GM20000 (cell line): ENCODE measurements around the gene MBOAT2.

Experiments used
- DNase-seq: peaks from one replicate; pipeline ENCODE4 v3.0.0; 2012; ENCODE audit warnings: low spot score
- TF ChIP-seq, protein P1 (sequence below): IDR thresholded peaks from 2 replicates; pipeline ENCODE4 v1.5.1; 2012; ENCODE audit warnings: mild to moderate bottlenecking, control low read depth; ENCODE audit errors: extremely low read depth, missing control alignments

MBOAT2 gene

DNA sequence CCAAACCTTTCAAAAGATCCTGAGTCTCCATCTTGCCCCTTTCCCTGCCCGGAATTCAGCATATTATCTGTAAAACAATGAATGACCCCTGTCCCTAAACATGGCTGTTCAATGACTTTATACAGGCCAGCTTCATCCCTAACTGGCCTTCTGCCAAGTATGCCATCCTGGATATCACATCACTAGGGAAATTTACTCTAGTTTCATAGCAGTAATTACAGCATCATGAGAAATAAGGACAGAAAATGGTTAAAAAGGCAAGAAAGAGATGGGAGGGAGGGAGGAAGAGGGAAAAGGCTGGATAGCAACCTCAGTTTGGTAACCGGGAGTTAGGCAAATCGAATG, 4.4 kb downstream of the MBOAT2 start:
- no peak for DNase-seq
- TF ChIP-seq, protein P1, sequence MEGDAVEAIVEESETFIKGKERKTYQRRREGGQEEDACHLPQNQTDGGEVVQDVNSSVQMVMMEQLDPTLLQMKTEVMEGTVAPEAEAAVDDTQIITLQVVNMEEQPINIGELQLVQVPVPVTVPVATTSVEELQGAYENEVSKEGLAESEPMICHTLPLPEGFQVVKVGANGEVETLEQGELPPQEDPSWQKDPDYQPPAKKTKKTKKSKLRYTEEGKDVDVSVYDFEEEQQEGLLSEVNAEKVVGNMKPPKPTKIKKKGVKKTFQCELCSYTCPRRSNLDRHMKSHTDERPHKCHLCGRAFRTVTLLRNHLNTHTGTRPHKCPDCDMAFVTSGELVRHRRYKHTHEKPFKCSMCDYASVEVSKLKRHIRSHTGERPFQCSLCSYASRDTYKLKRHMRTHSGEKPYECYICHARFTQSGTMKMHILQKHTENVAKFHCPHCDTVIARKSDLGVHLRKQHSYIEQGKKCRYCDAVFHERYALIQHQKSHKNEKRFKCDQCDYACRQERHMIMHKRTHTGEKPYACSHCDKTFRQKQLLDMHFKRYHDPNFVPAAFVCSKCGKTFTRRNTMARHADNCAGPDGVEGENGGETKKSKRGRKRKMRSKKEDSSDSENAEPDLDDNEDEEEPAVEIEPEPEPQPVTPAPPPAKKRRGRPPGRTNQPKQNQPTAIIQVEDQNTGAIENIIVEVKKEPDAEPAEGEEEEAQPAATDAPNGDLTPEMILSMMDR: no peak

DNA sequence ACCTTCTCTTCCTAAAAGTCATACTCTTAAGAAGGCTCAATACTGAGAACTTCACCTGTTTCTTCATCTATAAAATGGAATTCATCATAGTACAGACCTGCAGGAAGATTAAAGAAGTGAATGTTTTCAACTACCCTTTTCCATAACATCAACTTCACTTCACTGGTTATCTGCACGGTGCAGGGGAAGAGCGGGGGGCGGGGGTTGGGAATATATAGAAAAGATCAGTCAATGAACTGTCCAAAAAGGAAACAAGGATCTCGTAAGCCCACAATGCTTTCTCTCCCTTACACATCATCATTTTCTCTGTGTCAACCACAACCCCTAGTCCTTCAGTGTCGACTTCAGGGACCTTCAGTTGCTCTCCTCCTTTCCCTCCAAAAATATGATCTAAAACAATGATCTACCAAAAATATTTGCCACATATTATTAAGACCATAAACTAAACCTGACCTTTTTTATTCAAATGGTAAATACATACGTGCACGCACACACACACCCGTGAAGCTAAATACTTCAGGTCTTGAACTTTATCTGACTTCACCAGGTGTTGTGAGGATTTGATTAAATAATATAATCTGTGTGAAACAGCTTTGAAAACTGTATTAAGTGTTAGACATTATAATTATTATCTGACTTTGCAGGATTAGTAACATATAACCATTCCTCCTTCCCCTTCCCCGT, 4.9 kb downstream of the MBOAT2 start:
- DNase-seq: no peak
- TF ChIP-seq, protein P1: no peak

DNA sequence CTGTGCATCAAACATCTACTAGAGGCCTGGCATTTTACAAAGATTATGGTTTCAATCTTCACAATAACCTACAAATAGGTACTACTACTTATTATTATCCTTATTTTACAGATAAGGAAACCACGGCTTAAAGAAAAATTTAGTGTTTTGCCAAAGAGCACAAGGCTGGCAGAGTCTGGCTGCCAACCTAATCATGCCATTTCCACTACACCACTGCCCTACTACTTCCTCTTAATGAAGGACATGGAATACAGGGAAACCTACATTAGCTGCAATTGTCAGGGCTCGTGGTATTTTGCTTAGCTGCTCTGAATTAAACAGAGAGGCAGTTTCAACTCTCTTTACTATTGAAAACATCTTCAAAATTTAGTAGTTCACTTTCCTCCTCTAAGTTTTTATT, 5.9 kb downstream of the MBOAT2 start:
- DNase-seq: no peak
- TF ChIP-seq, protein P1: no peak

DNA sequence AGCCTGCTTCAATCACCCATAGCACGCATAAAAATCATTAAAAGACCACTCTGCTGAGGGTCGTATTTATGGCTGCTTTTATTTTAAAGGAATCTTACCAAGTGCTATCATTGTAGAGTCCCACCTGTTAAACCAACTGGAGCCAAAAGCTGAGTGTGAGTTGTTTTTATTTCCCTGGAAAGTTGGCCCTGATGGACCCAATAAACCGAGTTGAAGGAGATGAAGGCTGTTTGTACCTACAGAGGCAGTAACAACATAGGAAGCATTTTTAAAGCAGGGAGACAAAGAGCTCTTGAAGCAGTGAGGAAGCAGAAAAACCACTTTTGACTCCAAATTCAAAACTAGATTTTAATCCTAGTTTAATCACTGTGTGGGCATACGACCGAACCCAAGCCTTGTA, 6.4 kb downstream of the MBOAT2 start:
- TF ChIP-seq, protein P1: no peak
- DNase-seq: no peak

DNA sequence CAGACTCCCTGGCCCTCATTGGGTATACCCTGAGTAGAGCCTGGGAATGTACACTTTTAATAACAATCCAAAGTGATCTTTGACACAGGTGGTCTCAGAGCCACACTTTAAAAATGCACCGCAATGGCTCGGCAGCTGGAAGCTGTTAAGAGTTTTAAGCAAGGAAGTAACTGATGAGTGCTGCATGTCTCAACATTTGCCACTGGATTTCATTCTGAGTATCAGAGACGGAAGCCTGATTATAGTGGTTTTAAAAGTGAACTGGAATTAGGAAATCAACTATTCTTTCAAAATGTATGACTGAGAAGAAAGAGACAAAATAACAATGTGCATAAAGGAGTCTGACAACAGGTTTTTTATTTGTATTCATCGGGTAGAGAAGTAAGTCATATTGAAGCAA, 7.5 kb downstream of the MBOAT2 start:
- TF ChIP-seq, protein P1: no peak
- no peak for DNase-seq

DNA sequence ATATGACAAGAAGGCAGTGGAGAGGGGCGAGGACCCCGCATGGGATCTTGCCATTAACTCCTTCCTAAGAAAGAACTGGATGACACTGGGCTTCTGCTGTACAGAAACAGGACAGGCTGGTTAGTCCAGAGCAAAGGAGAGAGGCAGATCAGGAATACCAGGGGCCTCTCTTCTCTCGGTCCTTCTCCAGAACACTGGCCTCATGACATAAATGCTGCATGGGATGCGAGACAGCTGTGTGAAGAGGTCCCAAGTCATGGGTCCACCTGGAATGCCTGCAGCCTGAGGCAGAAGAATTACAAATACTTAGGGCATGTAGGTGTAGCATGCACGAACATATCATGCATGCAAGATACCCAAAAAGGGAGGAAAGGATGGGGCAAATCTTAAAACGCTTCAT, 9.1 kb downstream of the MBOAT2 start:
- TF ChIP-seq, protein P1: no peak
- DNase-seq: no peak

DNA sequence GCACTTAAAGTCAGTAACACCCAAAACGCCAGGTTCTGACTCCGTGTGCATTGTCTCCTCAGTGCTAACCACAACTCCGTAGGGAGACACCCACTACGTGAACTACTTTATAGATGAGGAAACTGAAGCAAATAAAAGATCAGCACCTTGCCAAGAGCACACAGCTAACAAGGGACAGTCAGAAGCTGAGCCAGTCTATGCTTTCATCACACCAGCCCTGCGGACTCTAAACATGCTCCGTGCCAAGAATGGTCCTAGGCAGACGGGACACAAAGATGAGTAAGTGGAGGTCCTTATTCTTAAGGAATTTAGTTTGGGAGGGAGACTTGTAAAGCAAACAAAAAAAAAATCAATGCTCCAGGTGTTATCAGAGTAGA, 9.6 kb downstream of the MBOAT2 start:
- TF ChIP-seq, protein P1: no peak
- no peak for DNase-seq
